Measurements from ENCODE around the gene RALGPS1. TPM values are rescaled to one million over a fixed set of nuclear protein-coding genes. Genes with fewer than 3 reads are reported as not detected.

Gene RALGPS1
- total RNA-seq, 1 experiment from 2014 or later: 18.6 TPM

DNA sequence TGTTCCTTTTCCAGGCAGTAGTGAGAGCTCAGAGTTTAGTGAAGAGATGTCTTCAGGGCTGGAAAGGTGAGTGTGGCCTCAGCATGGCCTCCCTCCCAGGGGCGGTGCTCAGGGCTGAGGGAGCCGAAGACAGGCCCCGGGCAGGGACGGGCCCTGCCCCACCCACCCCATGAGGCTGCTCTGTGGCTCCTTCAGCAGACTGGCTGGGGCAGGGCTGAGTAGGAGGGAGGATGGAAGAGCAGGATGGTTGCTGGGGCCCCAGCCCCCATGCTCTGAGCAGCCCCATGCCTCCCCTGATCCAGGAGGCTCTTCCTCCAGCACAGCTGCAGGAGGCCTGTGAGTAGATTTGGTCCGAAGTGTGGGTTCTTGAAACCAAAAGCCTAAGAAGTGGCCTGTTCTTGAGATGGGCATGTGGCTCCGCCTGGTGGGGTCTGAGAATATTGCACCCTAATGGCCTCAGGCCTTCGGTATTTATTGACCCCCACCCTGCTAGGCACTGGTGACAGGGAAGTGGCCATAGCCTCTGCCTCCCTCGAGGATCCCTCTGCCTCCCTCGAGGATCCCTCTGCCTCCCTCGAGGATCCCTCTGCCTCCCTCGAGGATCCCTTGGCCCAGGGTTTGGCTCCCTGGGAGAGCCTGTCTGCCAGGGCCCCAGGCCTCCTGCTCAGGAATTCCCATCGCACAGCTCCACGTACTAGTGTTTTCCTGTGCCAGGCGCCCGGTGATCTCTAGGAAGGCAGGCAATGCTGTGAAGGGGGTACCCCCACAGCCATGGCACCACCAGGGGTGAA is 284.6 kb downstream of the RALGPS1 start:
- Histone ChIP-seq H3K79me2 (ENCODE audit: insufficient read depth, low read length) (no peaks in the 10 kb centered on the region), H3K79me1 (ENCODE audit: insufficient read depth, low read depth, low read length, poor library complexity, severe bottlenecking) (no peaks in the 10 kb centered on the region), H2BK20ac (ENCODE audit: low read depth, low read length, poor library complexity, severe bottlenecking) (no peak overlapping the region), H2AK5ac (ENCODE audit: insufficient read length, low read length) (no peak overlapping the region), H2BK120ac (ENCODE audit: low read depth, low read length, poor library complexity, severe bottlenecking) (no peak overlapping the region), H4K91ac (ENCODE audit: insufficient read length, low read depth, low read length) (no peak overlapping the region), H3K4me2 (ENCODE audit: insufficient read depth, insufficient read length, low read length) (no peak overlapping the region), H3K4ac (ENCODE audit: low read depth, low read length) (no peak overlapping the region), H3K27me3 (ENCODE audit: insufficient read depth, low read length) (no peaks in the 10 kb centered on the region), H3K14ac (ENCODE audit: insufficient read depth, low read length) (no peak overlapping the region), H3K4me1 (ENCODE audit: insufficient read depth, low read length) (no peaks in the 10 kb centered on the region), H2BK5ac (ENCODE audit: insufficient read length, low read length) (no peak overlapping the region), H2AFZ (ENCODE audit: low read length) (no peak overlapping the region), H2BK15ac (ENCODE audit: low read depth, low read length) (no peak overlapping the region), H3K23me2 (ENCODE audit: insufficient read length, low read depth, low read length, poor library complexity, severe bottlenecking) (peaks cover 2% of the 10 kb centered on the region), H3K56ac (ENCODE audit: insufficient read length, low read depth, low read length) (no peak overlapping the region), H3K9ac (ENCODE audit: extremely low read depth, insufficient read length, low read length) (no peak overlapping the region), H3K23ac (ENCODE audit: insufficient read length, low read depth, low read length) (no peak overlapping the region), H2BK12ac (ENCODE audit: insufficient read length, low read depth, low read length) (no peak overlapping the region), H4K8ac (replicated peaks; ENCODE audit: insufficient read length, low read depth, low read length) (peak overlapping the region; percentile 8), H3T11ph (ENCODE audit: low read length) (no peak overlapping the region), H3K18ac (ENCODE audit: insufficient read length, low read depth, low read length) (no peak overlapping the region), H4K5ac (ENCODE audit: insufficient read length, low read depth, low read length) (no peak overlapping the region), H3K27ac (ENCODE audit: insufficient read length, low read depth, low read length) (no peak overlapping the region), H3K9me3 (ENCODE audit: control insufficient read depth, low read depth, low read length) (no peaks in the 10 kb centered on the region), H4K20me1 (ENCODE audit: control insufficient read depth, insufficient read depth, insufficient read length) (no peaks in the 10 kb centered on the region)
- Mint-ChIP-seq H3K27ac (no peak overlapping the region; a peak in 2 of 7 replicates), H3K36me3 (ENCODE audit: insufficient read depth in 1 of 3, low read depth in 3 of 3) (peaks cover 0 to 2% (median 2%) of the 10 kb centered on the region in 3 experiments; a peak in 1 of 7 replicates), H3K4me1 (peaks cover 2 to 13% of the 10 kb centered on the region in 2 experiments; a peak in 3 of 4 replicates), H3K4me3 (no peak overlapping the region), H3K27me3 (ENCODE audit: low read depth) (no peaks in the 10 kb centered on the region), H3K9me3 (no peaks in the 10 kb centered on the region)
- no CpG with 5 or more reads among the region's 15 CpGs for WGBS (ENCODE audit: extremely low coverage, insufficient read length, low lambda C conversion rate)
- DNase-seq: peak; percentile 88
- TF ChIP-seq, protein P1, sequence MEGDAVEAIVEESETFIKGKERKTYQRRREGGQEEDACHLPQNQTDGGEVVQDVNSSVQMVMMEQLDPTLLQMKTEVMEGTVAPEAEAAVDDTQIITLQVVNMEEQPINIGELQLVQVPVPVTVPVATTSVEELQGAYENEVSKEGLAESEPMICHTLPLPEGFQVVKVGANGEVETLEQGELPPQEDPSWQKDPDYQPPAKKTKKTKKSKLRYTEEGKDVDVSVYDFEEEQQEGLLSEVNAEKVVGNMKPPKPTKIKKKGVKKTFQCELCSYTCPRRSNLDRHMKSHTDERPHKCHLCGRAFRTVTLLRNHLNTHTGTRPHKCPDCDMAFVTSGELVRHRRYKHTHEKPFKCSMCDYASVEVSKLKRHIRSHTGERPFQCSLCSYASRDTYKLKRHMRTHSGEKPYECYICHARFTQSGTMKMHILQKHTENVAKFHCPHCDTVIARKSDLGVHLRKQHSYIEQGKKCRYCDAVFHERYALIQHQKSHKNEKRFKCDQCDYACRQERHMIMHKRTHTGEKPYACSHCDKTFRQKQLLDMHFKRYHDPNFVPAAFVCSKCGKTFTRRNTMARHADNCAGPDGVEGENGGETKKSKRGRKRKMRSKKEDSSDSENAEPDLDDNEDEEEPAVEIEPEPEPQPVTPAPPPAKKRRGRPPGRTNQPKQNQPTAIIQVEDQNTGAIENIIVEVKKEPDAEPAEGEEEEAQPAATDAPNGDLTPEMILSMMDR (conservative IDR thresholded peaks at IDR 0.05): peak; percentile 96

Measured in H9 (cell line).